ENCODE measurements around the gene ERF. TPM values are rescaled to one million over a fixed set of nuclear protein-coding genes. Genes with fewer than 3 reads are reported as not detected.

Gene ERF
- total RNA-seq, 1 donor, result 30.4 TPM

DNA sequence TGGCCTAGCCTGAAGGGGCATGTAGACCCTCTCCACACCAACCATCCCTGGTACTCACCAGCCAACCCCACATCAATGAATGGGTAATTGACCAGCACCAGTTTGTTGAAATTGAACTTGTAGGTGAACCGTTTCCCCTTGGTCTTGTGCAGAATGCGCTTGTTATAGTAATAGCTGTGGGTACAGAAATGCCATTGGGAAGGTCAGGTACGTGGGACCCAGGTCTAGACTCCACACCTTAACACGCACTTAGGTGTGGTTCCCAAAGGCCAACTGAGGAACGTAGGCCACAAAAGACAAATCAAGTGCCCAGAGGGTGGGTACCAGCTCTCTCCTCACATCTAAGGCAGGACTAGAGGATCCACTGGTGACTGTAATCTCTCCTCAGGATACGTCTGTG, 5.2 kb downstream of the ERF start:
- H3K4me3 ChIP-seq (ENCODE audit: low read depth, low read length), result no peak overlapping the region
- TF ChIP-seq, protein P1, sequence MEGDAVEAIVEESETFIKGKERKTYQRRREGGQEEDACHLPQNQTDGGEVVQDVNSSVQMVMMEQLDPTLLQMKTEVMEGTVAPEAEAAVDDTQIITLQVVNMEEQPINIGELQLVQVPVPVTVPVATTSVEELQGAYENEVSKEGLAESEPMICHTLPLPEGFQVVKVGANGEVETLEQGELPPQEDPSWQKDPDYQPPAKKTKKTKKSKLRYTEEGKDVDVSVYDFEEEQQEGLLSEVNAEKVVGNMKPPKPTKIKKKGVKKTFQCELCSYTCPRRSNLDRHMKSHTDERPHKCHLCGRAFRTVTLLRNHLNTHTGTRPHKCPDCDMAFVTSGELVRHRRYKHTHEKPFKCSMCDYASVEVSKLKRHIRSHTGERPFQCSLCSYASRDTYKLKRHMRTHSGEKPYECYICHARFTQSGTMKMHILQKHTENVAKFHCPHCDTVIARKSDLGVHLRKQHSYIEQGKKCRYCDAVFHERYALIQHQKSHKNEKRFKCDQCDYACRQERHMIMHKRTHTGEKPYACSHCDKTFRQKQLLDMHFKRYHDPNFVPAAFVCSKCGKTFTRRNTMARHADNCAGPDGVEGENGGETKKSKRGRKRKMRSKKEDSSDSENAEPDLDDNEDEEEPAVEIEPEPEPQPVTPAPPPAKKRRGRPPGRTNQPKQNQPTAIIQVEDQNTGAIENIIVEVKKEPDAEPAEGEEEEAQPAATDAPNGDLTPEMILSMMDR (IDR thresholded peaks at IDR 0.05; ENCODE audit: insufficient read depth, low read length), result no peak
- no peak for DNase-seq (ENCODE audit: low read depth)

DNA sequence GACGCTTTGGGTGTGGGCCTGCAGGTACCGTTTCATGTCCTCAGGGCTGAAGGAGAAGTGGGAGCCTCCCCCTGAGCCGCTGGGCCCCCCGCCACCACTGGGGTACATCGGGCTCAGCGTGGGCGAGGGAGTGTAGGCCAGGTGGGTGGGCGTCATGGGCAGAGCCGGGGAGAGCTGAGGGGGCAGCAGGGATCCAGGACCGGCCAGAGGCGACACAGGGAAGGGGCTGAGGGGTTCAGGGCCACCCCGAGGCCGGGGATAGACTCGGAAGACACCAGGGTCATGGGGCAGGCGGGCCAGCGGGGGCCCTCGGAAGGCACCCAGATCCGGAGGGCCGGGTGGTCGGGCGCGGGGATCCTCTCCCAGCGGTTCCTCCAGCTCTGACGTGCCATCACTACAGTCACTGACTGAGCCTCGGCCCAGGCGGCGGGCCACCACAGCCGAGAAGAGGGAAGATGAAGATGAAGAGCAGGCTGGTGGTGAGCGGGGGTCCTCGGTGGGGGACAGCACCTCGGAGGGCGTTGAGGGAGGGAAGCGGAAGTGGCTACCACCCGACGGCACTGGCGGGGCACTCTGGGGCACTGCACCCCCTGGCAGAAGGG, 5.7 kb downstream of the ERF start:
- H3K4me3 ChIP-seq (ENCODE audit: low read depth, low read length), result no peak overlapping the region
- DNase-seq (ENCODE audit: low read depth), result no peak
- TF ChIP-seq, protein P1 (IDR thresholded peaks at IDR 0.05; ENCODE audit: insufficient read depth, low read length), result no peak

DNA sequence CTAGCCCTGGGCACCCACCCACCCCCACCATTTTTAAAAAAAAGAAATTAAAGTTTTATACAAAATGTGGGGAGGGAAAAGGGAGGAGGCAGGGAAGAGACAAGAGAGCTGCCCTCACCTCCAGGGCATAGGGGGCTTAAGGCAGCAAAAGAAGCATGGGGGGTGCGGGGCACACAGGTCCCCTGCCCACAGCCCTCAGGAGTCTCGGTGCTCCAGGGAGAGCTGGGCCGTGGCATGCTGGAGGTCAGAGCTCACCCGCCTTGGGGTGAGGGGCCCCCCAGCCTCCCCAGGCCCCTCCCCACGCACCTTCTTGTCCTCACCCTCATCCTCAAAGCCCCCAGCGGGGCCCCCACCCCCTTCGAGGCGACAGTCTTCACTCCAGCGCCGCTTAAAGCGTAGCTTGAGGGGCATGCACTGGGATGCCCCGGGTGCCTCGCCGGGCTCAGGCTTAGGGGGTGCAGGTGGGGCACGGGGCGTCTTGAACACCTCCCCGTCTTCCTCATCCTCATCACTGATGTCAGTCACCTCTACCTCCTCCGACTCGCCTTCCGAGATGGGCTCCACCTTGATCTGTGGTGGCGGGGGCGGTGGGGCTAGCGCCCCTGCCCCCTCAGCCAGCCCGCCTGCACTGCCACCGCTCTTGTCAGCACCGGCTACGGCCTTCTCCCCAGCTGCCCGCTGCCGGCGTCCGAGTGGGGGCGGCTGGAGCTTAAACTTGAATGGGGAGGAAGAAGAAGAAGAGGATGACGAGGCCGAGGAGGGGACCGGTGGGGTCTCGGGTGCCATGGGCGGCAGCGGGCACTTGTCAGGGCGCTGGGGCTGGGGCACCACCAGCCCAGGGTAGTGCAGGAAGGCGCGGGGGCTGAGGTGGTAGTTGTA, 6.4 kb downstream of the ERF start:
- no peak overlapping the region for H3K4me3 ChIP-seq (ENCODE audit: low read depth, low read length)
- no peak for DNase-seq (ENCODE audit: low read depth)
- TF ChIP-seq, protein P1 (IDR thresholded peaks at IDR 0.05; ENCODE audit: insufficient read depth, low read length), result no peak

DNA sequence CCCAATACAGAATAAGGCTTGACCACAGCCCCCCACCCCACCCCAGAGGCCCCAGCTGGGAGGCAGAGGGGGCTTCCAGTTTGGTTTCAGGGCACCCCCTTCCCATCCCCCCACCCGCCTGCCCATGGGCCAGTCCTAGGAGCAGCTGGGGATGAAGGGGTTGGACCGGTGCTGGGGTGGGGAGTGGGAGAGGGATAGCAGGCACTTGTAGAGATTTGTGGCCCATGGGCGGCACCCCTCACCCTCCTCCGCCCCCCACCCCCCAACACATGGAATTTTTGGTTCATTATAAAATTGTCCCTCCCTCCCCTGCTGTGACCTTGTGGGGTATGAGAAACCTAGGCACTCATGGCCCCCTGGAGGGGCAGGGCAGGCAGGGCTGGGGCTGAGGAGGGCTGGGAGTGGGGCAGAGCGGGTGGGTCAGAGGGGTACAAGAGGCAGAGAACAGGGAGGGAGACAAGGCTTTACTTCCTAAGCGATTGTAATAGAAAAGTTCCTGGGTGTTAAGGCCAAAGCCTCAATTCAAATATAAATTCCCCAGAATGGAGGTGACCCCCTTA, 7.2 kb downstream of the ERF start:
- TF ChIP-seq, protein P1 (IDR thresholded peaks at IDR 0.05; ENCODE audit: insufficient read depth, low read length), result no peak
- no peak for DNase-seq (ENCODE audit: low read depth)
- no peak overlapping the region for H3K4me3 ChIP-seq (ENCODE audit: low read depth, low read length)

DNA sequence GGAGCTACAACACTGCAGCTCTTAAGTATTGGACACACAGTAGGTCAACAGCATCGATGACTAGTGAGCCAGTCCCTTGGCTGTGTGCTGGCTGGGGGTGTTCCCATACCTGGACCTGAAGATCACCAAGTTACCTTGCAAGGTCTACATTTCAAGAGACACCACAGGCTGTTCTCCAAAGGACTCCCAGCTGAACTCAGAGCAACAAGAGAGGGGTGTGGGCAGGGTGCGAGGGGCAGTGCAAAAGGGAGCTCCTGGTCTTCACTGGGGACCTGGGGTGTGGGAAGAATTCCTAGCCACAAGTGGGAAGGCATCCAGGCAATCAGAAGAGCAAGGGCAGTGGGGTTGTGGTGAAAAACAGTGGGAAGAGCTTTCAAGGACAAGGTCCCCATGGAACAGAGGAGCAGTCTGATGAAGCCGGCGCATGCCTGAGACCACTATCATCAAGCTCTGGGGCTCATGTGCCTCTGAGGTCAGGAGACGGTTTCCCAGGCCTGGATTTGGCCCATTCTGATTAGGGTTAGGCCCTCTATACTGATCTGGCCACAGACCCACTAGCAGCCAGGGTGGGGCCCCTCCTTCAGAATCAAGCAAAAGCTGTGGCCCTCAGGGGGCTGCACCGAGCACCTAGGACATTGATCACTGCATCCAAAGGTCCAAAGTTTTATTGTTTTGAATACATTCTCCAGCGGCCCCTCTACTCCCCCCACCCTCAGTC, 7.8 kb downstream of the ERF start:
- TF ChIP-seq, protein P1 (IDR thresholded peaks at IDR 0.05; ENCODE audit: insufficient read depth, low read length), result no peak
- no peak overlapping the region for H3K4me3 ChIP-seq (ENCODE audit: low read depth, low read length)
- no peak for DNase-seq (ENCODE audit: low read depth)

DNA sequence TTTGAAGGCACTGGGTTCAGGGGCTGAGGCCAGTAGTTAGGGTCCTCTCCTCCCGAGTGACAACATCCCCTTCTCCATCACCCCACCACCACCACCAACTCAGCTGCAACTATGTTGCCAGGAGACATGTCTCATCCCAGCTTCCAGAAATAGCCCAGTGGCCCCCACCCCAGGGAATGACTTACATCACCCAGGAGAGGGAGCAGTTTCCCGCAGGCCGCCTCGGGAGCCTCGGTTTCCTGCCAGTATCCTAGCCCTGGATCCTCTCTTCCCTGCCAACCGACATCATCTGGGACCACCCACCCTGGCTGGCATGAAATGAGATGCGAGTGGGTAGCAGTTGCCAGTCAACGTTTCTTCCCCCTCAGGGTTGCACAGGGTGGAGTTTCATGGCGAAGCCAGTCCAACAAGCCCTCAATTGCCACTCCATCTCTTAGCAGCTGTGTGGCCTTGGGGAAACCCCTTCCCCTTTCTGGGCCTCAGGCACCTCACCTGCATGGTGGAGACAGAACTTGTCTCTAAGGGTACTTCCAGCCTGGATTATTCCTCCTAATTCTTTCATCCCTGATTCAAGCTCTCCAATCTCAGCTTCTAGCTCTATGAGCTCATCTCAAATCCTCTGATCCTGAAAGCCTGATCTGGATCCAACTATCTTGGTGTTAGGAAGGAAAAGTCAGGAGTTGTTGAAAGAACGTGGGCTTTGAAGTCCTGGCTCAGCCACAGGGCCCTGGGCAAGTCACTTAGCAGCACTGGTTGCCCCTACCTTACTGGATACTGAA, 8.6 kb downstream of the ERF start:
- no peak overlapping the region for H3K4me3 ChIP-seq (ENCODE audit: low read depth, low read length)
- DNase-seq (ENCODE audit: low read depth), result peak; percentile 81
- TF ChIP-seq, protein P1 (IDR thresholded peaks at IDR 0.05; ENCODE audit: insufficient read depth, low read length), result peak; percentile 77
